Activated effector memory CD4-positive, alpha-beta T cell treated with anti-CD3 and anti-CD28 coated beads, Interleukin-2, amount 50 U/mL, for 16 hours (primary cell): ENCODE data around the gene GALR1.
"Not testable (repeated sequence)": the region's sequence is repeated elsewhere in the genome, so short reads cannot be mapped to it uniquely, and the experiment has no call there.

Experiments
- DNase-seq: peaks from one replicate; pipeline ENCODE4 v3.0.0-alpha.2; 2020

GALR1 gene

DNA sequence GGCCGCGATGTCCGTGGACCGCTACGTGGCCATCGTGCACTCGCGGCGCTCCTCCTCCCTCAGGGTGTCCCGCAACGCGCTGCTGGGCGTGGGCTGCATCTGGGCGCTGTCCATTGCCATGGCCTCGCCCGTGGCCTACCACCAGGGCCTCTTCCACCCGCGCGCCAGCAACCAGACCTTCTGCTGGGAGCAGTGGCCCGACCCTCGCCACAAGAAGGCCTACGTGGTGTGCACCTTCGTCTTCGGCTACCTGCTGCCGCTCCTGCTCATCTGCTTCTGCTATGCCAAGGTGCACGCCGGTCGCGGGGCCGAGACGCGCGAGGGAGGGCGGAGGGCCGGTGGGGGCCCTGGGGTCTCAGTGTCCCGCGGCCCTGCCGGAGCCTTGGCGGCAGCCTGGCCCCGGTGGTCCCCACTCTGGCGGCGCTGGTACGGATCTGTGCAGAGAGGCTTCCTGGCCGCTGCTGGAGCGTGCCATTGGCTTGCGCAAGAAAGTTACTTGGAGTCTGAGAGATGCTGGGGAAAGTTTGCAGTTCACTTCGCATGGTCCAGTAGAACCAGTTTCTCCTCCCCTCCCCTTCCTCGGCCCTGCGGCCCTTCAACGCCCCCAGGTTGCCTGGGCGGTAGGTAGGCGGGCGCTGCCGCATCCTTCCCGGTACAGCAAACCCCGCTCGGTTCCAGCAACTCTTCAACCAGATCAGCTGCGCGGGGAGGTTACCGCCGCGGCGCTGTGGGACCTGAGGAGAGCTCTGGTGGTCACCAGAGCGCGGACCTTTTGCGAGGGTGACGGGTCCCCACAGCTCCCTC lies 1.5 kb downstream of the GALR1 start:
- DNase-seq, result no peak

DNA sequence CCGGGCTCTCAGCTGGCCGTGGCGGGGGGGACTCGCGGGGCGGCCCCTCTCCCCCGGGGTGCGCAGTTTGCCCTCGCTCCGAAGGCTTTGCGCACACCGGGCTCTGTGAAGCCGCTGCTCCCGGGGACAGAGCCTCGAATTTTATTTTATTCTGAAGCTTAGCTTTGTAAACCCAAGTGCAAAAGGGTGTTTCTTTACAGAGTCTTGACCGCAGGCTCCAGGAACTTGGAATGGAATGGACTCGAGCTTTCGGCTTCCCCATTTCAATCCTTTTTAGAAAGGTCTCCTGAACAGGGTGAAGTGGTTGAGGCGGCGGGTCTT lies 2.0 kb downstream of the GALR1 start:
- no peak for DNase-seq

DNA sequence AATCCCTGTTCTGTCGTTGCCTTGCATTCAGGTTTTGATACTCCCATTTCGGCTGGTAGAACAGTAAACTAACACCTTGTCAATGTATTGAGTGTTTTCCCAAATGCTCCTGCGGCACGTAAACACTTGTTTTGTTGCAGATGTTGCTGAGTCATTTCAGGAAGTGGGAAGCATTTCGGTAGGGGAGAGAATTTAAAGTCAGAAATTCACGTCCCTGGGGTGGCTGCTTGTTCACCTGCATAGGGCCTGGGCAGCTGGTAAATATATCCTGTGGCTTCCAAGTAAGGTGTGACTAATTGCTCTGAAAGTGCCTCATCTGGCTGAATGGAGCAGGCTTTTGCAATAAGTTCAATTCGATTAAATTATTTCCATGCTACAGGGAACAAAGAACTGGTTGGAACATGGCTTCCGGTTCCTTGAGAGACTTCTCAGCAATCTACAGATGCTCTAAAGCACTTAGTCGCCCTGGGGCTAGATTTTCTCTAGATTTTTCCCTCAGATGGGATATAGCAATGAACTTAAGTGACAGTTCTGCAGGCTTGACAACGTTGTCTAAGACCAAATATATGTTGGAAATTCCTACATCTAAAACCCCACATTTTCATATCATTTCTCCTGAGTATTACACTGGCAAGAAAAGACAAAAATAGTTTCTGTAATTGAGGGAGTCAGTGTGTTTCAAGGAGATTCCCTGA lies 5.2 kb downstream of the GALR1 start:
- no peak for DNase-seq

DNA sequence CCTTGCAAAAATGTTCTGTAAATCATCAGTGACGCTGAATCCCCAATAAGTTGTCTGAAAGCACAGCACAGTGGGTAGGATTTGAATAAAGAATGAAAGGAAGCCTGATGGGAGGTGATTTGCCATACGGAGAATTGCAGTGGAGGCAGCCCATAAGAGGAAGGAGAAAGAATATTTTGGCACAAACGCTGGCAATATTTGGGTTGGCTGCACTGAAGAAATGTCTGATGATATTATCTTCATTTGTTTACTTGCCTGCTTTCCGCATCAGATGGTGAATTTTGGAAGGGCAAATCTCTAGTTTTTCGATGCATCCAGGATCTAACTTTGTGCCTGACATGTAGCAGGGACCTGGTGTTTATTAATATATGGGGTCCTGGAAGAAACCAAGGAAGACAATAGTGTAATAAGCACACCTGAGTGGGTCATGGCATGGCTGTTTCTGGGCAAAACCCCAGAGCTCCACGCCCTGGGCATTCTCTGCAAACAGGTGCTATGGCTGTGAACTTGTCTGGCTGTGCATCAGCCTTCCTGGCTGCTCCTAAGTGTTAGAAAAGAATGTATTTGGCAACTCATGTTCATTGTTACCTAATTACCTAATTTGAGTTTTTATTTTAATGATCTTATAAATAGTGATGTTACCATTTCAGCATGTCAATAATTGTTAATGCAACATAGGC lies 5.9 kb downstream of the GALR1 start:
- no peak for DNase-seq

DNA sequence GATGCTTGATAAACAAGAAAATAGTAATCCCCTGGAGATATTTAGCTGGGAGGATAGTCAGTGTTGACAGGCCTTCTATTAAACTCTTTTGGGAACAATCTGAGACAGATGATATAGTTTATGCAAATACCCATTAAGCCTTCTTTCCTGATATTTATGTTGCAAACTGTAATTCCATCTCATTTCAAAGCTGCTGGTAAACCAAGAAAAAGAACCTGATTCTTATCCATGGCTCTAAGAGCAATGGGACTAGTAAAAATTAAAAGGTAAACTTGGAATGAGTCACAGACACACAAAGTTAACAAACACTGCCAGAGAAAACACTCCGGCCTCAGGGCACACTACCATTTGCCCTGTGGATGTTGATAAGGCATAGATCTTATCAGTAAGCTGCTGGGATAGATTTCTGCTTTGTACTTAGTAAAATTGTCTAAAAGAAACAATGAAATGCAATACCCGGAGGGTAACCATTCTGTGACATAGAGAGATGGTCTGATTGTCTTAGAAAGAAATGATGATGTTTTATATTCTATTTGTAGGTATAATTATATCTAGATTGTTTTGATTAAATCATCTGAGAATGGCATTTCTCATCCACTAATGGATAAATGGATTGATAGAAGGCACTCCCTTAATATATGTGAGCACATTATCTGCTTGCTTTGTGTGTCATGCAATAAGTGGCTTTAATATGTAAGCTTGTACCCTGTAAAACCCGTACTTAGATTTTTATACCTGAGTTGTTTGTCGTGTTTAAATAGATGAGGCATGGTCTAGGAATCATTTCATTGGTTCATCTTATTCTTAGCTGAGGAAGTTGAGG lies 13.2 kb downstream of the GALR1 start:
- DNase-seq, result no peak

DNA sequence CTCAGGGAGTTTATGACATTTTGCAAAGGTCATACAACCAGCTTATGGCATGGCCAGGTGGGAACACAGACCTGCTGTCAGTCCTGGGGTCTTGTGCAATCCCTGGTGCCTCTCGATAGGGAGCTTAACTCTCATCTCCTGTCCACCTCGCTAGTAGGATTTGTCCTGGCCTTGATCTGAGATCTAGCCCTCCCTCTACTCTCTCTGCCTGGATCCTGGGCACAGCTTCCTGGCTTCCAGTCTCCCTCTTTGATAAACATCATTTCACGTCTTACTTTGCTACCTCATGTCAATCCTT lies 13.8 kb downstream of the GALR1 start:
- DNase-seq, result no peak

DNA sequence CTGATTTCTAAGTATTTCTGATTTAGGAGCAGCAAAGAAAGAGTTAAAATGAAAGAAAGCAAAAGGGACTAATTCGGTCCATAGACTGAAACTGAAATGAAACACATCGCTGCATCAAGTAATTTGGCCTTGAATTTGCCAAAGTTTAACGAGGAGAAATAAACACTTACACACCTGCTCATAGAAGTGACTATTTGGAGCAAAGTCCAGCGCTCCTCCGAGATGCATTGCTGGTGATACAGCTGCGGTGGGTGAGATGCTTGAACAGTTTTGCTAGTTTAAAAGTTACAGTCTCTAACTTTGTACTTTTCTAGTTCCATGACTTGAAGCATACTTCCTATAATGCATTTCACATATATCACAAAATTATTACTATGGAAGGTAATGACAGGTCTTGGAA lies 18.3 kb downstream of the GALR1 start:
- DNase-seq, result no peak

DNA sequence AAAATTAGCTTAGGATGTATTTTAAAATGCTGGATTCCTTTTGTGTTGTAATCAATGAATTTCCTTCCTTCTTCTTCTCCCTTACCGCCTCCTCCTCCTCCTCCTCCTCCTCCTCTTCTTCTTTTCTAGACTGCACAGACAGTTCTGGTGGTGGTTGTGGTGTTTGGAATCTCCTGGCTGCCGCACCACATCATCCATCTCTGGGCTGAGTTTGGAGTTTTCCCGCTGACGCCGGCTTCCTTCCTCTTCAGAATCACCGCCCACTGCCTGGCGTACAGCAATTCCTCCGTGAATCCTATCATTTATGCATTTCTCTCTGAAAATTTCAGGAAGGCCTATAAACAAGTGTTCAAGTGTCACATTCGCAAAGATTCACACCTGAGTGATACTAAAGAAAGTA lies 18.8 kb downstream of the GALR1 start:
- DNase-seq, result no peak

DNA sequence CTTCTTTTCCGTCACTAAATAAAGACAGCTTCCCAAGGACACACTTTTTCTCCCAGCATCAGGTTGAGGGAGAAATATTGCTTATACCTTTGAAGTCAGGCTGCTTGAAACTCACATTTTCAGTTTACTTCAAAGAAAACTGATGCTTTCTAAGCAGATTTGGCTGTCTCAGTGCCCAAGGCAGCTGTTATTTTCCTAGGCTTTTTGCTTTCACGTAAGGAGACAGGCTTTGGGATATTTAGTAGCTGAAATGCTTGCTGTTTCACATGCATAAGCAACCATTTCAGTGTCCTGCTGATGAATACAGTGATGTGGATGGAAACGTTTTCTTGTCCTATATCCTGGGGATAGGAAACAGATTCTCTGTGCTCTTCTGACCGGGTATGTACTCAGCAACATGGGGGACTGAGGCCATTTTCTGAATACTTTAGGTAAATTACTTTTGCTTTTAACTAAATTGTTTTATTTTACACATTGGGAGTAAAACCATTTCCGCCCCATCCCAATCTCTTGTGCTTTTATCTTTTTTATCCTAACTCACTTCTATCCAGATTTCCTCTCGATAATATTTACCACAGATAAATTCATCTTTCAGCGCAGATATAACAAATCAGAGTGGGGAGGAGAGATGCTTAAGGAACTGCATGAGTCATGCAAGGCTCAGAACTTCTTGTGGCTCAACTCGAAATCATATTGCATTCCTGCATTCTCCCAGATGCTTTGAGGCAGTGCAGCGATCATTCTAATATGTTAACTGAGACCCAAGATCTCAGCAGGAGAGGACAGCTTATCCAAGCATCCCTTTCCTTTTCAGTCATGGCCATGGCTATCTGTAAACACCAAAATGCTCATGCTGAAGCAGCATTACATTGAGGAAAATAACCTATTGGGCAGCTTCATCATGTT lies 22.2 kb downstream of the GALR1 start:
- DNase-seq, result no peak

DNA sequence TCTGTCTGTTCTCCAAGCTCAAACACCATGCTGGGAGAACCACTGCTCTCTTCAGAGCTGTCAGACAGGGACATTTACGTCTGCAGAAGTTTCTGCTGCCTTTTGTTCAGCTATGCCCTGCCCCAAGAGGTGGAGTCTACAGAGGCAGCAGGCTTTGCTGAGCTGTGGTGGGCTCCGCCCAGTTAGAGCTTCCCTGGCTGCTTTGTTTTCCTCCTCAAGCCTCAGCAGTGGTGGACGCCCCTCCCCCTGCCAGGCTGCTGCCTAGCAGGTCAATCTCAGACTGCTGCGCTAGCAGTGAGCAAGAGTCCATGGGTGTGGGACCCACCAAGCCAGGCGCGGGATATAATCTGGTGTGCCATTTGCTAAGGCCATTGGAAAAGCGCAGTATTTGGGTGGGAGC lies 41.2 kb downstream of the GALR1 start:
- not testable (repeated sequence) for DNase-seq

DNA sequence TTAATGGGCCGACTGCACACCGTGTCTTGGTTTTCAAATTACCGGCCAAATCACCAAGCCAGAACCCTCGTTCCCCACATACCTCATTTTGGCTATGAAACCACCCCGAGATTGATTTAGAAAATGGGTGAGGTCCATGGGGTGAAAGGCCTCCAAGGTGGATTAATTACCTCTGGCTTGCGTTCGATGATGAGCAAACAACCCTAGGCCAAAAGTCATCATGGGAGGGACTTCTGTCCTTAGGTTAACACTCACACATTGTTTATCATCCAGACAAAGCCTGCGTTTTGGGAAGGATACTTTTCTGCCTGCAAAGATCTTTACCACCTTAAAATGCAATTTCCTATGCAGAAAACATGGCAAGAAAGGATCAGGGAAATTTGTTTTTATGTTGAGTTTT lies 48.5 kb downstream of the GALR1 start:
- no peak for DNase-seq

DNA sequence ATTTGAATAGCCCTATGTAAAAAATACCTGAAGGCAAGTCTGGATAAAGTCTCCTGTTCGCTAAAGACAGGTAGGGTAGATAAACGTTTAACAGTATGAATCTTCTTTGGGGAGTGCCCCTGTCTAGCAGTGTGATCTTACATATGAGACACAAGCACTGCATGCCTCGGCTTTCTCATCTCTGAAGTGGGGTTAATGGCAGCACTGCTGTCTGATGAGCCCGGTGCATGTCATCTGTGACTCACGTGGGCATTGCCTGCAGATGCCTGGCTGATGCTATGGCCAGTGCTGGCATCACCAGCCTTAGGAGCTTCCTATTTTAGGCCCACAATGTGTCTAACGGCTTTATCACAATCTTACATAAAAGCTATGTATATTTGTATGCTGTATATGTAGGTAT lies 50.1 kb downstream of the GALR1 start:
- DNase-seq, result no peak

DNA sequence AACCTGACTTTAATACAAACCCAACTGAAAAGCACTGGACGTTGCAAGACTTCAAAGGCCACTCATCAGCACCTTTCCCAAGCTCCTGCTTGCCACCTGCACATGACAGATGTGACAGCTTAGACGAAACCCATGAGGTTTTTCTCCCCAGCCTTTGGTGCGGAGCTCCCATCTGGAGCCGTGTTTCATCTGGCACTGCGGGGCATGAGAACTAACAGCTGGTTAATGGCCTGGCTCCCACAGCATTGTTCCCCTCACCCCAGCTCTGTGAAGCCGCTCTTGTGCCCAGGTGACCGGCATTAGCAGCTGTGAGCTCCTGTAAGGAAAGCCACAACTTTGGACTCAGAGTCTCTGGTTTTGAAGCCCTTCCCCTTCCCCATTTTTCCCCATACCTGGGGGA lies 50.9 kb downstream of the GALR1 start:
- no peak for DNase-seq

DNA sequence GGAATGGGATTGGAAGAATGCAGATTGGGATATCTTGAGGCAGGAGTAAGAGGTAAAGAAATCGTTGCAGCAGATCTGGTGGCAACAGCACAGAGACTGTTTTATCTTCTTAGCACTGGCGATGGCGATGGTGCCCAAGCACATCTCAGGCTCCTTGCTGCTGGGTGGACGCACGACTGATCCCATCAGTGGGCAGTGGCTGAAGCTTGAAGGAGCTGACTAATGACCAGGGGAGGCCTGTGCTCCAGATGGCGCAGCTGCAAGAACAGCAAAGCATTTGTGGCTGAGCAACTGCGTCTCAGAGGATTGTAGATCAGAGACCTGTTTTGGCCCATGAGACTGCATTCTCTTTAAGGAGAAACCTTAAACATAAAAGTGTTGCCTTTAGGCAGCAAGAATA lies 54.6 kb downstream of the GALR1 start:
- DNase-seq, result no peak

DNA sequence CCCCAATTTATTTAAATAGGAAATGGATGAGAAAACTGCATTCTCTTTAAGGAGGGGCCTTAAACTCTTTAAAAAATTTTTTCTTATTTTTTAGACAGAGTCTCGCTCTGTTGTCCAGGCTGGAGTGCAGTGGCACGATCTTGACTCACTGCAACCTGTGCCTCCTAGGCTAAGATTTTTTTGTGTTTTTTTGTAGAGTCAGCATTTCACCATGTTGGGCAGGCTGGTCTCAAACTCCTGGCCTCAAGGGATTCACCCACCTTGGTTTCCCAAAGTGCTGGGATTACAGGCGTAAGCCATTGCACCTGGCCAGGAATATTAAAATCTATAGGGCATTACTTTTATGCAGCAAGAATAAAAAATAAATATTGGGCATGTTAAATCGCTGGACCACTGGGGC lies 56.0 kb downstream of the GALR1 start:
- no peak for DNase-seq

DNA sequence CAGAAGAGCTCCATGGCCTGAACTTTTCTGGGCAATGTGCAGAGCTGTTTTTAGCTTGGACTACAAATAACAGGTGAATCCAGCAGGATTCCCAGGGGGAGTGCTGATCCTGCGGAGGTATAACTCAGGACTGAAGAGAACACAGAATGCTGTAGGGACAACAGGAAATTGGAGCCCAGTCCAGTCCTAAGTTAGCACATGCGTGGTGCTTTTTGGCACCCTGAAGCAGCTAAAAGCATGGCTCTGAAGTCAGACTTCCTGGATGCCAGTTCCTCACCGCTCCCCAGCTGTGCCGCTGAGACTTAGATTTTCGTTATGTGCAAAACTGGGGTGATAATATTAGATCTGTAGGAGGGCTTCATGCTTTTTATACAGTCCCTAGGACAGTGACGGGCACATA lies 58.6 kb downstream of the GALR1 start:
- no peak for DNase-seq

DNA sequence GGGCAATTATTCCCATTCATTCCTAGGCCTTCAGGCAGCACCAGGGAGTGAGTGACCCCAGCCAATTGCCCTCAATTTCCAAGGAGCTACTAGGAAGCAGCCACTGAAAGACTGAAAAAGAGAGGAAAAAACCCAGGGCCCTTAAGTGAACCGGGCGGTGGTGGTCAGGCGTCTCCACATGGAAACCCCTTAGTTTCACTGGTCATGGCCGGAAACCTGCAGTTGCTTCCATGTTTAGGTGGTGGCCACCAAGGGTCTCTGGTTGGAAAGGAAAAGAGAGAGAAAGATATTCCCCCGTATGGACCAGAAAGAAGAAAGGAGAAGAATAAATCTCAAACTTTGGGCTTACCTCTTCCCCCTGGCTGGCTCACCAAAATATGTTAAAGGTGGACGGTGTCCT lies 64.9 kb downstream of the GALR1 start:
- DNase-seq, result no peak

DNA sequence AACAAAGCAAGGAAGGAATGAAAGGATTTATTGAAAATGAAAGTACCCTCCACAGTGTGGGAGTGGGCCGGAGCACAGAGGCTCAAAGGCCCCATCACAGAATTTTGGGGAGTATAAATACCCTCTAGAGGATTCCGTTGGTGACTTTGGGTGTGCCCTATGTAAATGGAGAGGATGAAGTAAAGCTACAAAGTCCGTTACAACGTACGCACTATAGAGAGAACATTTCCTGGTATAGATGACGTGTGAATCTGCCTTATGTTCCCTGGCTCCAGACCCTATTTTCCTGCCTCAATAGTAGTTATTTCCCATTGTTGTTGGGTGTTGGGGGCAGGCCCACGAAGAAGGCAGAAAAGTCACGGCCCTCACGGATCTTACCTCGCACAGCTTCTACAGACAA lies 65.3 kb downstream of the GALR1 start:
- DNase-seq, result no peak

DNA sequence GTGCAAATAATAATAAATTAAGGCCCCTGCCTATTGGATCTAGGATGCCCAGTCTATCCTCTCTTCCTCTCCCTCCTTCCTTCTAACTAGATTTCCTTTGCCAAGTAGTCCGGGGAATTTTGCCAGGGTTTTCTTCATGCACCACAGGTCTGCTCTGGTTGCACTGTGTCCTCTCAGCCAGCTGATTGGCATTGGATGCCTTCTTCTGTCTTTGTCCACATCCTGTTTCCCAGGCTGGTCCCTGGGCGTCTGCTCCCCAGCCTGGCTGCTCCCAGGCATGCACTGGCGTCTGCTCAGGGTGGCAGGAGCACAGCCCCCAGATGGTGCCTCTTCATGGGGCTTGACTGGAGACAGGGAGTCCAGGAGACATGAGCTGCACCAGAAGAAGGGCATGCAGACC lies 66.4 kb downstream of the GALR1 start:
- DNase-seq, result no peak

DNA sequence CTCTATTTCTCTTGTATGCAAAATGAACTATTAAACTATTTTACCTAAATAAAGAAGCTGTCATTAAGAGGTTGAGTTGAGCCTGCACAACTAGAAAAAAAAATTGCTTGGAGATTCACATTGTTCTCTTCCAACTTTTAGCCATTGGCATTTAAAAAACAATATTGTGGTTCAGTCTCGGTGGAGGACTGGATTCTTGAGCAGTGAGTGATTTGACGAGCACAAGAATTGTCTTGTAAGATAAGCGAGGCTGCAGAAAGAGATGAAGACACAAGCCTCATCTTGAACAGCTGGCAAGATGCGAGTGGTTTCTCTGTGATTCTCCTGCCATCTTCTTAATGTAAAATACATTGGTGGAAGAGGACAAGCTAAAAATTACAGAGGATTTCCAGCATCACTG lies 67.0 kb downstream of the GALR1 start:
- no peak for DNase-seq

DNA sequence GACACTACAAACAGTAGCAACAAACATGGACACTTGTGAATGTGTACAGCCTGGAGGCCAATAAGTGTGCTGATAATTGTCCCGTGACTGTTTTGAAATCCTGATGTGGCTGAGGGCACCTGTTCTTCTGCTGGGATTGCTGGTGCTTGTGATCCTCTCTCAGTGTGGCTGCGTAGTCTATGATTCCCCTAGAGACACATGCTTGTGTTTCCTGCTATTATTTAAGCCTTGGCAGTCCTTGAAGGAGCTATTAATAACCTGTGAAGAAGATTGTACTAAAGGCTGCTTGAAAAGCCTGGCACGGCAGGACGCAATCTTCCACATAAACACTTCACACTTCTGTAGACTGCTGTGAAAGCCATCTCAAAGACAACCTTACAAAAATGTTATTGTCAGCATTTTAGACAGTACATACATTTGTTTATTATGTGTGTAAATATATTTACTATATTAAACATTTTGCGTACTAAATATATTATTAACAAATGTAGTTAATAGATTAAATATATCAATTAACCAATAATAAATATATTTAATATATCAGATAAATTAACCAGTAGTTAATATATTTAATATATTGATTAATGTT lies 71.4 kb downstream of the GALR1 start:
- DNase-seq, result no peak
